Measurements from ENCODE around the gene CDKN2AIPNL.

The CDKN2AIPNL gene

GRCh38 chr5:134456825-134457224 lies 45.1 kb upstream of the CDKN2AIPNL start:
- TF ChIP-seq, protein P1, sequence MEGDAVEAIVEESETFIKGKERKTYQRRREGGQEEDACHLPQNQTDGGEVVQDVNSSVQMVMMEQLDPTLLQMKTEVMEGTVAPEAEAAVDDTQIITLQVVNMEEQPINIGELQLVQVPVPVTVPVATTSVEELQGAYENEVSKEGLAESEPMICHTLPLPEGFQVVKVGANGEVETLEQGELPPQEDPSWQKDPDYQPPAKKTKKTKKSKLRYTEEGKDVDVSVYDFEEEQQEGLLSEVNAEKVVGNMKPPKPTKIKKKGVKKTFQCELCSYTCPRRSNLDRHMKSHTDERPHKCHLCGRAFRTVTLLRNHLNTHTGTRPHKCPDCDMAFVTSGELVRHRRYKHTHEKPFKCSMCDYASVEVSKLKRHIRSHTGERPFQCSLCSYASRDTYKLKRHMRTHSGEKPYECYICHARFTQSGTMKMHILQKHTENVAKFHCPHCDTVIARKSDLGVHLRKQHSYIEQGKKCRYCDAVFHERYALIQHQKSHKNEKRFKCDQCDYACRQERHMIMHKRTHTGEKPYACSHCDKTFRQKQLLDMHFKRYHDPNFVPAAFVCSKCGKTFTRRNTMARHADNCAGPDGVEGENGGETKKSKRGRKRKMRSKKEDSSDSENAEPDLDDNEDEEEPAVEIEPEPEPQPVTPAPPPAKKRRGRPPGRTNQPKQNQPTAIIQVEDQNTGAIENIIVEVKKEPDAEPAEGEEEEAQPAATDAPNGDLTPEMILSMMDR (IDR thresholded peaks at IDR 0.05), result no peak
- Histone ChIP-seq H3K4me3 (no peak overlapping the region), H3K27ac (no peak overlapping the region)
- DNase-seq (ENCODE audit: low spot score), result no peak

DNA sequence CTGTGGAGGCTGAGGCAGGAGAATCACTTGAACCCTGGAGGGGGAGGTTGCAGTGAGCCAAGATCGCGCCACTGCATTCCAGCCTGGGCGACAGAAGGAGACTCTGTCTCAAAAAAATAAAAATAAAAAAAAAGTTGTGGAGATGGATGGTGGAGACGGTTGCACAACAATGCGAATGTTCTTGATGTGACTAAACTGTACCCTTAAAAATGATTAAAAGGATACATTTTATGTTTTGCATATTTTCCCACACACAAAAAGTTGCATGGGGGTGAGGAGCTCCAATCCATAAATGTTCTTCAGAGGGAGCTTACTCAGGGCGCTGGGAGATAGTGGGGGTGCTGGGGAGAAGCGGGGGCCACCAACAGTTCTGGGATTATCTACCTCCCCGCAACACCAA lies 43.8 kb upstream of the CDKN2AIPNL start:
- no peak overlapping the region for H3K4me3 ChIP-seq

GRCh38 chr5:134453016-134453415 lies 41.3 kb upstream of the CDKN2AIPNL start:
- H3K27ac ChIP-seq, result no peak overlapping the region
- TF ChIP-seq, protein P1 (IDR thresholded peaks at IDR 0.05), result no peak
- no peak overlapping the region for H3K4me3 ChIP-seq
- DNase-seq (ENCODE audit: low spot score), result no peak

More for the DNA sequence above, 43.8 kb upstream of the CDKN2AIPNL start:
- H3K27ac ChIP-seq, result no peak overlapping the region
- TF ChIP-seq, protein P1 (IDR thresholded peaks at IDR 0.05), result no peak
- no peak for DNase-seq (ENCODE audit: low spot score)

- no peak overlapping the region for H3K4me3 ChIP-seq
- no peak overlapping the region for H3K27ac ChIP-seq
- DNase-seq (ENCODE audit: low spot score), result no peak
- TF ChIP-seq, protein P1 (IDR thresholded peaks at IDR 0.05), result no peak
These were observed 40.3 kb upstream of the CDKN2AIPNL start for GRCh38 chr5:134451936-134452505.

DNA sequence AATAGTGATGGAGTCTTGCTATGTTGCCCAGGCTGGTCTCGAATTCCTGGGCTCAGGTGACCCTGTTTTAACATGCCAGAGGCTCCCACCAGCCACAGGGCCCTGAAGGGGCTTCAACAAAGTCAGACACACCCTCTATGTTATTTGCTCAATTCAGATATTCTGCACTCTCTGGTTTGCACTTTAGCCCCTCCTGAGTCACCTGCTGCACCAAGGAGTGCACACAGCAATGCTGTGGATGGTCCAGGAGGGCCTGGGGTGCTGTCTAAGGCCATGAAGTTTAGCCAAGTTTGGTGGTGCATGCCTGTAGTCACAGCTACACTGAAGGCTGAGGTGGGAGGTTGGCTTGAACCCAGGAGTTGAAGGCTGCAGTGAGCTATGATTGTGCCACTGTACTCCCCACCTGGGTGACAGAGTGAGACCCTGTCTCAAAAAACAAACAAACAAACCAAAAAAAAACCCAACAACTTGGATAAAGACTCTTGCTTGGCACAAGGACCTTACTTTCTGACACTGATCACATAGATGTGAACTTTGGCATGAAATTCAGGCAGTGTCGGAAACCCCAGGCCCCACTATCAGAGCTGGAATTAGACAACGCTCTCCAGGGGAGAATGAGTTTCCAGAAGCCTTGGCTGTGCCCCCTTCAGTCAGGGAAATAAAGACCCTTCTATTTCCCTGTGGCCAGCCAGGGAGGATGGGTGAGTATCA lies 39.7 kb upstream of the CDKN2AIPNL start:
- TF ChIP-seq, protein P1 (IDR thresholded peaks at IDR 0.05), result no peak
- H3K4me3 ChIP-seq, result no peak overlapping the region
- DNase-seq (ENCODE audit: low spot score), result no peak
- H3K27ac ChIP-seq, result no peak overlapping the region

GRCh38 chr5:134450374-134450773 lies 38.7 kb upstream of the CDKN2AIPNL start:
- no peak for DNase-seq (ENCODE audit: low spot score)
- no peak overlapping the region for H3K27ac ChIP-seq
- TF ChIP-seq, protein P1 (IDR thresholded peaks at IDR 0.05), result no peak
- no peak overlapping the region for H3K4me3 ChIP-seq

DNA sequence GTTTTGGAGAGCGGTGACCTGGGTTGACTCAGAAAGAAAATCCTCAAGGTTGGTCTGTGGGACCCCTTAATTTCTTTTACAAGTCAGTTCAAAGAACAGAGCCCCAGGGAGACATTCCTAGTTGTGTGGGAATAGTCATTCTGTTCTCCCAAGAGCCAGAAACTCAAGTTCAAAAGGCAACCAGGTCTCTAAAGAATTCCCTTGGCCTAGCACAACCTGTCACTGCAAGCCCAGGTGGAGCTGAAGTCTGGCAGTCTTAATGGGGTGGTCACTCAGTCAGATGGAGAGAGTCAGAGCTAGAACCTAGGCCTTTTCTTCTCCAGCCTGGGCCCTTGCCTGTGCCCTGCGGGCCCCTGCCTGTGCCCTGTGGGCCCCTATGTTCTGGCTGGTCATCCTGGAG lies 37.5 kb upstream of the CDKN2AIPNL start:
- TF ChIP-seq, protein P1 (IDR thresholded peaks at IDR 0.05), result no peak
- no peak overlapping the region for H3K27ac ChIP-seq
- no peak for DNase-seq (ENCODE audit: low spot score)
- H3K4me3 ChIP-seq, result no peak overlapping the region
